HL-60 (cell line): ENCODE data around the gene JAKMIP1.

Experiments used
- DNase-seq, 2 experiments: peaks; one replicate each; pipeline ENCODE4 v3.0.0-alpha.2; 2010 to 2020; ENCODE audit warnings: low read depth in 1 of 2, low spot score in 1 of 2
- H3K27ac ChIP-seq: fragments of 250-450 bp; sonication (Bioruptor Pico); replicated peaks from 2 replicates; pipeline ENCODE4 v1.5.1; 2020; ENCODE audit warnings: mild to moderate bottlenecking, moderate library complexity
- H3K27me3 ChIP-seq: fragments of 250-450 bp; sonication (Bioruptor Pico); 2 replicates; pipeline ENCODE4 v1.5.1; 2021; ENCODE audit warnings: mild to moderate bottlenecking, moderate library complexity; ENCODE audit not compliant: insufficient read depth, poor library complexity, severe bottlenecking
- H3K4me3 ChIP-seq: replicated peaks from 2 replicates; pipeline ENCODE4 v1.5.1; 2011; ENCODE audit warnings: mild to moderate bottlenecking, control low read depth, low read length; ENCODE audit not compliant: insufficient read depth
- GABPA ChIP-seq: IDR thresholded peaks from 2 replicates; pipeline ENCODE4 v1.6.1; 2012; ENCODE audit warnings: low read depth
- POLR2AphosphoS5 ChIP-seq: IDR thresholded peaks from 2 replicates; pipeline ENCODE4 v1.6.1; 2012; ENCODE audit warnings: low read depth
- REST ChIP-seq: IDR thresholded peaks from 2 replicates; pipeline ENCODE4 v1.6.1; 2012; ENCODE audit warnings: low read depth; ENCODE audit not compliant: insufficient replicate concordance
- SPI1 ChIP-seq: IDR thresholded peaks from 2 replicates; pipeline ENCODE4 v1.6.1; 2012; ENCODE audit warnings: low read depth, mild to moderate bottlenecking, borderline replicate concordance
- TF ChIP-seq, protein P1 (sequence below): IDR thresholded peaks from one replicate; pipeline ENCODE4 v1.5.1; 2011; ENCODE audit warnings: low read length, control low read depth, inconsistent platforms; ENCODE audit not compliant: insufficient read depth

JAKMIP1 gene

GRCh38 chr4:6116696-6117285 is 83.6 kb downstream of the JAKMIP1 start:
- no peak overlapping the region for H3K27ac ChIP-seq
- TF ChIP-seq REST (no peak), GABPA (no peak), POLR2AphosphoS5 (no peak), SPI1 (no peak)
- no peaks in the 10 kb centered on the region for H3K27me3 ChIP-seq
- no peak for DNase-seq
- no peak overlapping the region for H3K4me3 ChIP-seq

GRCh38 chr4:6115746-6116586 is 84.4 kb downstream of the JAKMIP1 start:
- no peak overlapping the region for H3K27ac ChIP-seq
- TF ChIP-seq GABPA (no peak), REST (no peak), SPI1 (no peak), POLR2AphosphoS5 (no peak)
- TF ChIP-seq, protein P1, sequence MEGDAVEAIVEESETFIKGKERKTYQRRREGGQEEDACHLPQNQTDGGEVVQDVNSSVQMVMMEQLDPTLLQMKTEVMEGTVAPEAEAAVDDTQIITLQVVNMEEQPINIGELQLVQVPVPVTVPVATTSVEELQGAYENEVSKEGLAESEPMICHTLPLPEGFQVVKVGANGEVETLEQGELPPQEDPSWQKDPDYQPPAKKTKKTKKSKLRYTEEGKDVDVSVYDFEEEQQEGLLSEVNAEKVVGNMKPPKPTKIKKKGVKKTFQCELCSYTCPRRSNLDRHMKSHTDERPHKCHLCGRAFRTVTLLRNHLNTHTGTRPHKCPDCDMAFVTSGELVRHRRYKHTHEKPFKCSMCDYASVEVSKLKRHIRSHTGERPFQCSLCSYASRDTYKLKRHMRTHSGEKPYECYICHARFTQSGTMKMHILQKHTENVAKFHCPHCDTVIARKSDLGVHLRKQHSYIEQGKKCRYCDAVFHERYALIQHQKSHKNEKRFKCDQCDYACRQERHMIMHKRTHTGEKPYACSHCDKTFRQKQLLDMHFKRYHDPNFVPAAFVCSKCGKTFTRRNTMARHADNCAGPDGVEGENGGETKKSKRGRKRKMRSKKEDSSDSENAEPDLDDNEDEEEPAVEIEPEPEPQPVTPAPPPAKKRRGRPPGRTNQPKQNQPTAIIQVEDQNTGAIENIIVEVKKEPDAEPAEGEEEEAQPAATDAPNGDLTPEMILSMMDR = no peak
- no peak overlapping the region for H3K4me3 ChIP-seq
- no peak for DNase-seq
- no peaks in the 10 kb centered on the region for H3K27me3 ChIP-seq

- no peak overlapping the region for H3K4me3 ChIP-seq
- no peak overlapping the region for H3K27ac ChIP-seq
- no peaks in the 10 kb centered on the region for H3K27me3 ChIP-seq
- no peak for DNase-seq
- no peak for TF ChIP-seq GABPA
Measured at GRCh38 chr4:6115342-6115741, 85.0 kb downstream of the JAKMIP1 start.

DNA sequence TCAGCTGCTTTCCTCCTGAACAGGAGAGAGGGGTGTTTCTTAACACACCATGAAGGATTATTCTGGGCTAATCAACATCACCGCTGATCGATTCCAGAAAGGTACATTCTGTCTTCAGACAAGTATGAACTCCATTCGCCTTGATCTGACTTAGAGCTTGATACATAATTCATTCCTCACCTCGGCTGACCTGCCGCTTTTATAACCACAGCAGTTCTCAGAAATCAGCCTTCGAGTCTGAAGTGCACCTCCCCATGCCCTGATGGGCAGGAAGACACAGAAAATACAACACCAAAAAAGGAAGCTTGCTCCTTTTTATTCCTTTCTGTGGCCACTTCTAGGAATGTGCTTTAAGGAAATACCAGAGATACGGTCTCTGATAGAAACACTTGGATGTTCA is 85.7 kb downstream of the JAKMIP1 start:
- no peak for DNase-seq

More for the DNA sequence above, 85.7 kb downstream of the JAKMIP1 start:
- H3K27me3 ChIP-seq = no peaks in the 10 kb centered on the region
- TF ChIP-seq SPI1 (no peak), REST (no peak), GABPA (no peak), POLR2AphosphoS5 (no peak)
- TF ChIP-seq, protein P1 = no peak
- no peak overlapping the region for H3K4me3 ChIP-seq
- no peak overlapping the region for H3K27ac ChIP-seq
